DOHH2 (cell line): ENCODE data around the gene LRRN1.

Source experiments
- H3F3A ChIP-seq: fragments of 200-600 bp; sonication (generic), shearing (Covaris generic); 2 replicates; pipeline ENCODE4 v1.6.0; 2016; ENCODE audit warnings: antibody characterized with exemption, mild to moderate bottlenecking; ENCODE audit not compliant: control insufficient read depth, insufficient read depth
- H3K27ac ChIP-seq: fragments of 200-600 bp; sonication (generic); 2 replicates; pipeline ENCODE4 v1.5.1; 2014; ENCODE audit warnings: low read depth, mild to moderate bottlenecking, low read length, moderate library complexity
- H3K27me3 ChIP-seq: fragments of 200-600 bp; sonication (generic); 2 replicates; pipeline ENCODE4 v1.6.1; 2014; ENCODE audit warnings: mild to moderate bottlenecking, low read length, mixed read lengths; ENCODE audit not compliant: control insufficient read depth
- H3K36me3 ChIP-seq: fragments of 200-600 bp; sonication (generic); 2 replicates; pipeline ENCODE4 v1.6.1; 2014; ENCODE audit warnings: mild to moderate bottlenecking, low read length, moderate library complexity, mixed read lengths; ENCODE audit not compliant: control insufficient read depth
- H3K4me1 ChIP-seq: fragments of 200-600 bp; sonication (generic); 2 replicates; pipeline ENCODE4 v1.6.1; 2014; ENCODE audit warnings: mild to moderate bottlenecking, low read length, mixed read lengths; ENCODE audit not compliant: control insufficient read depth
- H3K4me2 ChIP-seq: fragments of 200-600 bp; sonication (generic); 2 replicates; pipeline ENCODE4 v1.6.0; 2014; ENCODE audit warnings: mild to moderate bottlenecking, low read length, moderate library complexity
- H3K4me3 ChIP-seq: fragments of 200-600 bp; sonication (generic); 2 replicates; pipeline ENCODE4 v1.5.1; 2014; ENCODE audit warnings: mild to moderate bottlenecking, low read length, mixed read lengths
- H3K79me2 ChIP-seq: fragments of 200-600 bp; sonication (generic); 2 replicates; pipeline ENCODE4 v1.6.1; 2014; ENCODE audit warnings: mild to moderate bottlenecking, low read length, mixed read lengths; ENCODE audit not compliant: control insufficient read depth
- H3K9me2 ChIP-seq: fragments of 200-600 bp; sonication (generic); replicated peaks from 2 replicates; pipeline ENCODE4 v1.6.1; 2014; ENCODE audit warnings: mild to moderate bottlenecking, low read length, mixed read lengths; ENCODE audit not compliant: control insufficient read depth
- H3K9me3 ChIP-seq: fragments of 200-600 bp; sonication (generic); 2 replicates; pipeline ENCODE4 v1.6.1; 2014; ENCODE audit warnings: antibody characterized with exemption, low read length, mixed read lengths; ENCODE audit not compliant: control insufficient read depth, insufficient read depth
- H4K20me1 ChIP-seq: fragments of 200-600 bp; sonication (generic); 2 replicates; pipeline ENCODE4 v1.6.0; 2014; ENCODE audit warnings: low read depth, mild to moderate bottlenecking, antibody characterized with exemption, low read length, moderate library complexity; ENCODE audit not compliant: control insufficient read depth, insufficient read depth
- EZH2phosphoT487 ChIP-seq: fragments of 200-600 bp; sonication (generic); IDR thresholded peaks from 2 replicates; pipeline ENCODE4 v1.6.1; 2017; ENCODE audit warnings: borderline replicate concordance, mild to moderate bottlenecking, antibody characterized with exemption, low read length, moderate library complexity, mixed read lengths
- TF ChIP-seq, protein P1 (sequence below): fragments of 200-600 bp; sonication (generic); IDR thresholded peaks from one replicate; pipeline ENCODE4 v1.5.1; 2014; ENCODE audit warnings: antibody characterized with exemption, mild to moderate bottlenecking, low read depth, low read length; ENCODE audit not compliant: poor library complexity, severe bottlenecking

LRRN1 gene

DNA sequence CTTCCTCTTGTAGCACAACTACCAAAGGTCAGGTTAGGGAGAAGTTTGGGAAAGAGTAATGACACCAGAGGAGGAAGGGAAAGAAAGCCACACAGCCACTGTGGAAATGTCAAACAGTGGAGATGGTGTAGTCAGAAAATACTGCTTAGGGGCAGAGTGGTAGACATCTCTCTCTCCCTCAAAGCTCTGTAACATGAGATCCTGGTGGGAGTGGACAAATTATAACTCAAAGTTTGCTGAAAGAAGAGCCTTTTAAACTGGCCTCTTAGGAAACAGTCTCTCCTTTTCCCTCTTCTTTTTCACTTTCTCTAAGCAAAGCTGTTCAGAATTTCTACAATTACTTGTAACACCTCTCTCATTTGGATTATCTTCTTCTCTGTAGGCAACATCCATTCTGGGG is 55.8 kb downstream of the LRRN1 start:
- H3K9me3 ChIP-seq = no peaks in the 10 kb centered on the region
- no peaks in the 10 kb centered on the region for H3K4me1 ChIP-seq
- no peaks in the 10 kb centered on the region for H3F3A ChIP-seq
- H4K20me1 ChIP-seq = no peaks in the 10 kb centered on the region
- no peaks in the 10 kb centered on the region for H3K27me3 ChIP-seq
- H3K9me2 ChIP-seq = no peaks in the 10 kb centered on the region
- H3K36me3 ChIP-seq = no peaks in the 10 kb centered on the region
- no peak overlapping the region for H3K4me3 ChIP-seq
- no peak for TF ChIP-seq EZH2phosphoT487
- TF ChIP-seq, protein P1, sequence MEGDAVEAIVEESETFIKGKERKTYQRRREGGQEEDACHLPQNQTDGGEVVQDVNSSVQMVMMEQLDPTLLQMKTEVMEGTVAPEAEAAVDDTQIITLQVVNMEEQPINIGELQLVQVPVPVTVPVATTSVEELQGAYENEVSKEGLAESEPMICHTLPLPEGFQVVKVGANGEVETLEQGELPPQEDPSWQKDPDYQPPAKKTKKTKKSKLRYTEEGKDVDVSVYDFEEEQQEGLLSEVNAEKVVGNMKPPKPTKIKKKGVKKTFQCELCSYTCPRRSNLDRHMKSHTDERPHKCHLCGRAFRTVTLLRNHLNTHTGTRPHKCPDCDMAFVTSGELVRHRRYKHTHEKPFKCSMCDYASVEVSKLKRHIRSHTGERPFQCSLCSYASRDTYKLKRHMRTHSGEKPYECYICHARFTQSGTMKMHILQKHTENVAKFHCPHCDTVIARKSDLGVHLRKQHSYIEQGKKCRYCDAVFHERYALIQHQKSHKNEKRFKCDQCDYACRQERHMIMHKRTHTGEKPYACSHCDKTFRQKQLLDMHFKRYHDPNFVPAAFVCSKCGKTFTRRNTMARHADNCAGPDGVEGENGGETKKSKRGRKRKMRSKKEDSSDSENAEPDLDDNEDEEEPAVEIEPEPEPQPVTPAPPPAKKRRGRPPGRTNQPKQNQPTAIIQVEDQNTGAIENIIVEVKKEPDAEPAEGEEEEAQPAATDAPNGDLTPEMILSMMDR = no peak
- no peak overlapping the region for H3K27ac ChIP-seq
- no peaks in the 10 kb centered on the region for H3K79me2 ChIP-seq
- H3K4me2 ChIP-seq = no peak overlapping the region

DNA sequence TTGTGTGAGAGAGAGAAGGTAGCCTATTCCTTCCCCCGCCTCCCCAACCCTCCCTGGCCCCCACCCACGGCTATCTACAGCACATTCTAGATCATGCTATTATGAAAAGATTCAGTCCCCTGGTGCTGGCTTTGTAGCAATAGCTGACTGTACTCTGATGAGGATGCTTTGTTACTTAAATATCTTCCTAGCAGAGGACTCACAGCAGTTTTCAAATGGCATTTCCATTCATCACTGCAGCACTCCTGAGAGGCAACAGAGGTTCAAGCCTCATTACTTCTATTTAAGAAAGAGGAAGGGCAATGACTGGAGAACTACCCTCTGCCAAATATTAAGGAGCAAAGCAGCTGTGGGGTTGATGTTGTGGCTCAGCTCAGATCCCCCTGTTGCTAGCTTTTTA is 61.0 kb downstream of the LRRN1 start:
- Histone ChIP-seq H3K4me2 (no peak overlapping the region), H3K79me2 (no peaks in the 10 kb centered on the region), H3K36me3 (no peaks in the 10 kb centered on the region), H3K4me1 (no peaks in the 10 kb centered on the region), H3F3A (no peaks in the 10 kb centered on the region), H3K27me3 (no peaks in the 10 kb centered on the region), H4K20me1 (no peaks in the 10 kb centered on the region), H3K4me3 (no peak overlapping the region), H3K9me3 (no peaks in the 10 kb centered on the region), H3K9me2 (no peaks in the 10 kb centered on the region), H3K27ac (no peak overlapping the region)
- TF ChIP-seq, protein P1 = no peak
- no peak for TF ChIP-seq EZH2phosphoT487

DNA sequence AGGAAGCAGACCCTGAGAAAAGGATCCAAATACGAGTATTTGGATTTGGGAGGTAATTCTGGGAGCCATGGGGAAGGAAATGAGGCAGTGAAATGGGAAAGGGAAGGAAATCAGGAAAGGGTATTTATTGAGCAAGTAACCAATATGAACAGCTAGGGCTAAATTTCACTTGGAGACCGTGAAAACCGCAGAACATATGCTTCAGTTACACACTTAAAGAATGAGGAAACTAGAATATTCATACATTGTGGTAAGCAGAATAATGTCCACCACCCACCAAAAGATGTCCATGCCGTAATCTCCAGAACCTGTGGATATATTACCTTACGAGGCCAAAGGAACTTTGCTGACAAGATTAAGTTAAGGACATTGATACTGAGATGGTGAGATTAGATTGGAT is 63.3 kb downstream of the LRRN1 start:
- TF ChIP-seq, protein P1 = no peak
- no peak for TF ChIP-seq EZH2phosphoT487

DNA sequence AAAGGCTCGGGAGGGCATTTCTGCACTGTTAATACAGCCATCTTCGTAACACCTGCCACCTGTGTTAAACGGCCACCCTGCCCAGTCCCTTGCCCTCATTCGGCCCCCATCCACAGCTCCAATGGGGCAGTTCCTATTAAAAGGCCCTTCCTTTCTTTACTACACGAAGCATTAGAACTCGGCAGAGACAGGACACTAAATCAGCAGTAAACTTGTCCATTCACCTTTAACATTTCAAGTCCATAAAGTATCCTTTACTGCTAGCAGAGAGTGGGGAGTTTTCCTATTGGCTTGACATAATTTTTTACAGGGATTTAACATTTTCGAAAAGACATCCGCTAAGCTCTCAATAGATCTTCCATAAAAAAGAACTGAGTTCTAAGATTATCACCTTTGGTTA is 76.3 kb downstream of the LRRN1 start:
- Histone ChIP-seq H3K4me3 (no peak overlapping the region), H4K20me1 (no peaks in the 10 kb centered on the region), H3K79me2 (no peaks in the 10 kb centered on the region), H3K9me3 (no peaks in the 10 kb centered on the region), H3K4me1 (no peaks in the 10 kb centered on the region), H3K4me2 (no peak overlapping the region), H3K36me3 (no peaks in the 10 kb centered on the region), H3K27ac (no peak overlapping the region), H3K27me3 (no peaks in the 10 kb centered on the region), H3K9me2 (no peaks in the 10 kb centered on the region), H3F3A (no peaks in the 10 kb centered on the region)
- TF ChIP-seq EZH2phosphoT487 = no peak
- TF ChIP-seq, protein P1 = no peak

More for the DNA sequence above, 63.3 kb downstream of the LRRN1 start:
- H3K79me2 ChIP-seq = no peaks in the 10 kb centered on the region
- no peak overlapping the region for H3K27ac ChIP-seq
- H3K4me3 ChIP-seq = no peak overlapping the region
- H3K9me2 ChIP-seq = no peaks in the 10 kb centered on the region
- no peaks in the 10 kb centered on the region for H3K36me3 ChIP-seq
- H3K4me1 ChIP-seq = no peaks in the 10 kb centered on the region
- H3K4me2 ChIP-seq = no peak overlapping the region
- no peaks in the 10 kb centered on the region for H3F3A ChIP-seq
- no peaks in the 10 kb centered on the region for H3K9me3 ChIP-seq
- H3K27me3 ChIP-seq = no peaks in the 10 kb centered on the region
- no peaks in the 10 kb centered on the region for H4K20me1 ChIP-seq
